GM23248 (cell line): ENCODE data around the gene PACS1. TPM values are rescaled to one million over a fixed set of nuclear protein-coding genes. Genes with fewer than 3 reads are reported as not detected.
A peak's percentile ranks its signal among the peaks of the same experiment; 100 is the strongest.

Experiments used
- DNase-seq: peaks from one replicate; pipeline ENCODE4 v3.0.0-alpha.2; 2015
- H2AFZ ChIP-seq: fragments of 200-600 bp; sonication (generic); 2 replicates; pipeline ENCODE4 v1.6.1; 2016; ENCODE audit warnings: antibody characterized with exemption
- H3F3A ChIP-seq: fragments of 200-600 bp; sonication (generic); 2 replicates; pipeline ENCODE4 v1.6.1; 2016; ENCODE audit warnings: mild to moderate bottlenecking, antibody characterized with exemption, mixed run types; ENCODE audit not compliant: insufficient read depth
- H3K27ac ChIP-seq: fragments of 200-600 bp; sonication (generic); 2 replicates; pipeline ENCODE4 v1.5.1; 2016; ENCODE audit warnings: mild to moderate bottlenecking
- H3K27me3 ChIP-seq: fragments of 200-600 bp; sonication (generic); replicated peaks from 2 replicates; pipeline ENCODE4 v1.6.1; 2016; ENCODE audit warnings: mild to moderate bottlenecking; ENCODE audit not compliant: insufficient read depth
- H3K36me3 ChIP-seq: fragments of 200-600 bp; sonication (generic); 2 replicates; pipeline ENCODE4 v1.6.1; 2016; ENCODE audit warnings: low read depth, mild to moderate bottlenecking
- H3K4me1 ChIP-seq: fragments of 200-600 bp; sonication (generic); 2 replicates; pipeline ENCODE4 v1.6.1; 2016; ENCODE audit warnings: mild to moderate bottlenecking; ENCODE audit not compliant: insufficient read depth
- H3K4me2 ChIP-seq: fragments of 200-600 bp; sonication (generic); one replicate; pipeline ENCODE4 v1.6.1; 2016; ENCODE audit warnings: mild to moderate bottlenecking; ENCODE audit not compliant: unreplicated experiment
- H3K4me3 ChIP-seq: fragments of 200-600 bp; sonication (generic); 2 replicates; pipeline ENCODE4 v1.5.1; 2016; ENCODE audit warnings: mild to moderate bottlenecking
- H3K79me2 ChIP-seq: fragments of 200-600 bp; sonication (generic); 2 replicates; pipeline ENCODE4 v1.6.1; 2016; ENCODE audit warnings: mild to moderate bottlenecking; ENCODE audit not compliant: insufficient read depth
- H3K9ac ChIP-seq: fragments of 200-600 bp; sonication (generic); 2 replicates; pipeline ENCODE4 v1.6.1; 2016; ENCODE audit warnings: mild to moderate bottlenecking
- H3K9me2 ChIP-seq: fragments of 200-600 bp; sonication (generic); 2 replicates; pipeline ENCODE4 v1.6.1; 2016; ENCODE audit warnings: mixed run types, mild to moderate bottlenecking, moderate library complexity; ENCODE audit not compliant: insufficient read depth
- H3K9me3 ChIP-seq: fragments of 200-600 bp; sonication (generic); one replicate; pipeline ENCODE4 v1.6.1; 2017; ENCODE audit warnings: low read depth
- H4K20me1 ChIP-seq: fragments of 200-600 bp; sonication (generic); 2 replicates; pipeline ENCODE4 v1.6.0; 2016; ENCODE audit not compliant: insufficient read depth
- EZH2 ChIP-seq: fragments of 200-600 bp; sonication (generic); IDR thresholded peaks from 2 replicates; pipeline ENCODE4 v1.6.1; 2018; ENCODE audit warnings: antibody characterized with exemption, mild to moderate bottlenecking; ENCODE audit not compliant: insufficient read depth, poor library complexity, severe bottlenecking
- EZH2phosphoT487 ChIP-seq: fragments of 200-600 bp; sonication (generic); IDR thresholded peaks from 2 replicates; pipeline ENCODE4 v1.6.1; 2018; ENCODE audit warnings: antibody characterized with exemption, moderate library complexity, mild to moderate bottlenecking, low read depth; ENCODE audit not compliant: insufficient read depth
- WGBS, 2 experiments: methylation state at CpG; one replicate each; pipeline ENCODE4 v1.1.6; 2015 to 2017; ENCODE audit warnings: low lambda C conversion rate in 2 of 2, low coverage in 1 of 2; ENCODE audit errors: missing lambda C conversion rate in 2 of 2; 5-methylcytosine and 5-hydroxymethylcytosine counted together
- in situ Hi-C: fragments of 300-500 bp; cut with MboI; formaldehyde crosslinking; loops from 2 replicates; pipeline ENCODE4 v1.15.0; 2020
- polyA plus RNA-seq: library from polyadenylated mRNA; unstranded; fragments of >200 nt; fragmentation: Nextera tagmentation; extraction: Ambion mirVana; gene quantifications from 2 replicates; pipeline ENCODE4 v1.2.1, GENCODE V29; 2016
- total RNA-seq: library from RNA; depleted of rRNA; stranded (reverse); fragments of >200 nt; shearing (Covaris generic); gene quantifications from 2 replicates; pipeline ENCODE4 v1.2.3, GENCODE V29; 2014

PACS1 gene
- total and polyA plus RNA-seq, 2 experiments from 2014 or later, result 33.2 to 48.9 TPM

- Histone ChIP-seq H3K27me3 (no peaks in the 10 kb centered on the region), H3K9me3 (no peaks in the 10 kb centered on the region), H3K9me2 (no peaks in the 10 kb centered on the region), H2AFZ (no peak overlapping the region; the same call in 1 of the 2 replicates), H4K20me1 (0 out of 2 replicates have a peak, but pooled peaks cover 7% of the 10 kb centered on the region), H3K79me2 (peaks cover 44% of the 10 kb centered on the region), H3K36me3 (peaks cover 10% of the 10 kb centered on the region; the same call in 1 of the 2 replicates), H3F3A (no peaks in the 10 kb centered on the region), H3K27ac (peak overlapping the region; percentile 91), H3K9ac (peak overlapping the region; percentile 89), H3K4me1 (0 out of 2 replicates have a peak, but pooled peaks cover 7% of the 10 kb centered on the region), H3K4me2 (peak overlapping the region; percentile 94), H3K4me3 (peak overlapping the region; percentile 96)
- in situ Hi-C loops, result no loop called here
- TF ChIP-seq EZH2phosphoT487, result no peak
- DNase-seq, result peak; percentile 62
- 1 to 2% methylated on average over 32 of the region's 32 CpGs for WGBS, 2 experiments
Measured at GRCh38 chr11:66268952-66269905, 199.2 kb downstream of the PACS1 start.

DNA sequence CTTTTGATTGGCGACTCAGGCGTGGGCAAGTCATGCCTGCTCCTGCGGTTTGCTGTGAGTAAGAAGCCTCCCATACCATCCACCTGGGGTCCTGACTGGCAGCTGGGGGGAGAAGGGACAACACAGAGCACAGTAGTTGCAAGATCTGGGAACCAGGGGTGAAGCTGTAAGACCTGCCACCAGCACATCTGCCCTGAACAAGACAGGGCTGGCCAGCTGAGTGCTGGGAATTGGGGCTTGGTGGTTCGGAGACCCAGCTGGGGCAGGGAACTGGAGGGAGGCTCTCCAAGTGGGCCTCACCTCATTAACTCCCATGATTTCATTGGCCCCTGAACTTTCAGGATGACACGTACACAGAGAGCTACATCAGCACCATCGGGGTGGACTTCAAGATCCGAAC is 201.7 kb downstream of the PACS1 start:
- Histone ChIP-seq H4K20me1 (0 out of 2 replicates have a peak, but pooled peaks cover 7% of the 10 kb centered on the region), H3K9me3 (no peaks in the 10 kb centered on the region), H3K79me2 (peaks cover 44% of the 10 kb centered on the region), H3K27ac (no peak overlapping the region), H3K4me3 (no peak overlapping the region), H3K9ac (no peak overlapping the region), H3K36me3 (peaks cover 10% of the 10 kb centered on the region; the same call in 1 of the 2 replicates), H3F3A (no peaks in the 10 kb centered on the region), H2AFZ (no peak overlapping the region), H3K4me2 (no peak overlapping the region), H3K4me1 (0 out of 2 replicates have a peak, but pooled peaks cover 7% of the 10 kb centered on the region), H3K27me3 (no peaks in the 10 kb centered on the region), H3K9me2 (no peaks in the 10 kb centered on the region)
- DNase-seq, result no peak
- in situ Hi-C loops, result no loop called here
- 86% methylated on average over 7 of the region's 7 CpGs for WGBS, 2 experiments
- TF ChIP-seq EZH2, result no peak
- TF ChIP-seq EZH2phosphoT487, result no peak

DNA sequence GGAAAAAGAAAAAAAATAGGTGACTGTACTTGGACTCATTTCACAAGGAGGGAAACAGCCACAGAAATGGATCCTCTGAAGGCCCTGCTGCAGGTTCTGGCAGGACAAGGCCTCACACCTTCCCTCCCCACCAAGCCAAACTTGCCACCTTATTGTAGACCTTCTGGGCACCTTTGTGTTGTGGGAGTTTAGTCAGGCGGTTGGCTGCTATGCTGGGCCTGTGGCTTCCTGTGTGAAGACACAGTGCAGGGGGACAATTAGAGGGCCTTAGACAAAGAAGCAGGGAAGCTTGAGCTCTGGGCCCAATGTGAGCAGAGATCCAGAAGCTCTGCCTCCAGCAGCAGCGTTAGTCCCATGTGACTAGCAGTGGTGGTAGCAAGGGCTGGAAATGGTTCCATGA is 202.5 kb downstream of the PACS1 start:
- WGBS, 2 experiments, result 91 to 93% methylated on average over 2 of the region's 2 CpGs
- in situ Hi-C loops, result no loop called here
- Histone ChIP-seq H3K9me2 (no peaks in the 10 kb centered on the region), H3K9me3 (no peaks in the 10 kb centered on the region), H3K27me3 (no peaks in the 10 kb centered on the region), H3K4me2 (no peak overlapping the region), H2AFZ (no peak overlapping the region), H4K20me1 (0 out of 2 replicates have a peak, but pooled peaks cover 7% of the 10 kb centered on the region), H3K79me2 (peaks cover 44% of the 10 kb centered on the region), H3K4me3 (no peak overlapping the region), H3K9ac (no peak overlapping the region), H3K27ac (no peak overlapping the region), H3K4me1 (0 out of 2 replicates have a peak, but pooled peaks cover 7% of the 10 kb centered on the region), H3F3A (no peaks in the 10 kb centered on the region), H3K36me3 (peaks cover 10% of the 10 kb centered on the region; the same call in 1 of the 2 replicates)
- no peak for TF ChIP-seq EZH2
- TF ChIP-seq EZH2phosphoT487, result no peak
- DNase-seq, result no peak

GRCh38 chr11:66274219-66274618 is 204.1 kb downstream of the PACS1 start:
- no peak overlapping the region for H3K4me2 ChIP-seq
- H3K9ac ChIP-seq, result no peak overlapping the region
- H3K27me3 ChIP-seq, result no peaks in the 10 kb centered on the region
- H3K9me2 ChIP-seq, result no peaks in the 10 kb centered on the region
- WGBS, 2 experiments, result 42 to 43% methylated on average over 1 of the region's 1 CpG
- no peaks in the 10 kb centered on the region for H3K9me3 ChIP-seq
- H3K79me2 ChIP-seq, result peaks cover 38% of the 10 kb centered on the region
- in situ Hi-C loops, result no loop called here
- no peak overlapping the region for H3K27ac ChIP-seq
- no peaks in the 10 kb centered on the region for H3F3A ChIP-seq
- no peak for DNase-seq
- peaks cover 10% of the 10 kb centered on the region; the same call in 1 of the 2 replicates for H3K36me3 ChIP-seq
- H3K4me1 ChIP-seq, result 0 out of 2 replicates have a peak, but pooled peaks cover 7% of the 10 kb centered on the region
- H3K4me3 ChIP-seq, result no peak overlapping the region
- H2AFZ ChIP-seq, result no peak overlapping the region
- H4K20me1 ChIP-seq, result 0 out of 2 replicates have a peak, but pooled peaks cover 7% of the 10 kb centered on the region
- TF ChIP-seq EZH2 (no peak), EZH2phosphoT487 (no peak)
